HG03108 (cell line): ENCODE results near the gene JPH4.

ENCODE experiments used
- ATAC-seq: cut with Tn5 transposase; IDR thresholded peaks from one replicate; pipeline ENCODE4 v1.9.1; 2021; ENCODE audit warnings: moderate library complexity; ENCODE audit not compliant: unreplicated experiment

JPH4 gene

DNA sequence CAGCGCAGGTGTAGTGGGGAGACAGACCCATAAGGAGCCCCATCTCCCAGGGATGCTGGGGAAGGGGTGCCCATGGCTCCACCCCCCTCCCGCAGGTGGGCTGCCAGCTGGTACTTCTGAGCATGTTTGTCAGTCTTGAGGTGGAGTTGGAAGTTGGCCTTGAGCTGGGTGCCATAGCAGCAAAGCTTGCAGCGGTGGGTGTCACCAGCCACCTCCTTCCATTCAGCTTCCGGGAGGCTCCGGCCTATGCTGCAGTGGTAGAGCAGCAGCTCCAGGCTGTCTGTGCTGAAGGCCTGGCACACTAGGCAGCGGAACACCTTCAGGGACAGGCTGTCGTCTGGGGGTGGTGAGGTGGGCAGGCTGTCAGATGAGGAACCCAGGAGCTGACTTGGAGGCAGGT, 45.9 kb downstream of the JPH4 start:
- ATAC-seq, result no peak

DNA sequence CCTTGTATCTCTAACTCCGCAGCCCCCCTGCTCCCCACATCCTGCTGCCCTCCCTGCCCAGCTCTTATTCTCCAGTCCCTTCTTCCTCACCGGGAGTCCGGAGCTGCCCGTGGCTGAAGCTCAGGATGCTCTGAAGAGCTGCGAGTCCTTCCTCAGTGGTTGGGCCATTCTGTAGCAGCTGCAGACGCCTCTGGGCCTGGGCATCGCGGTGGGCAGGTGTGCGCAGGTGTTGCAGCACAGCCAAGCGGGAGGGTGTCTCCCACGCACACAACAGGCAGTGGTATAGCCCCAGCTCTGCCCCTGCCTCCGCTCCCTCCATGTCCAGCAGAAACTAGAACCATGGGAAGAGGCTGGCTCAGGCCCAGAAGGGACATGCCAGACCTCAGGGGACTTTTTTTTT, 47.2 kb downstream of the JPH4 start:
- no peak for ATAC-seq

GRCh38 chr14:23530375-23531055, 48.1 kb downstream of the JPH4 start:
- no peak for ATAC-seq

DNA sequence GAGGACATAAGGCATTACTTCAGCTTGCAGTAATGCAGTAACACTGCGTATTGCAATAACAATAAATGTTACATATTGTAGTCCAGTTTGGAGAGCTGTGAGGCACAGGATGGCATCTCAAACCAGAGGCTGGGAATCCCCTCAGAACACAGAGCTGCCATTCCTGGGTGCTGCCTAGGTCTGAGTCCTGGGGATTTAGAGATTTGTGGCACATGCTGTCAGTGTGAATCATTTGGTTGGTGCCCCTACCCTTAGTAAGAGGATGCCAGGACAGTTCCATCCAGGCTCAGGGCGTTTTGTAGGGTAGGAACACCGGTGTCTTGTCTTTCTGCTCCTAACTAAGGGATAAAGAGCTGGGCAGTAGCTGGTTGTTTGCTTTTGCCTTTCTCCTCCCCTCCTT, 49.6 kb downstream of the JPH4 start:
- no peak for ATAC-seq

DNA sequence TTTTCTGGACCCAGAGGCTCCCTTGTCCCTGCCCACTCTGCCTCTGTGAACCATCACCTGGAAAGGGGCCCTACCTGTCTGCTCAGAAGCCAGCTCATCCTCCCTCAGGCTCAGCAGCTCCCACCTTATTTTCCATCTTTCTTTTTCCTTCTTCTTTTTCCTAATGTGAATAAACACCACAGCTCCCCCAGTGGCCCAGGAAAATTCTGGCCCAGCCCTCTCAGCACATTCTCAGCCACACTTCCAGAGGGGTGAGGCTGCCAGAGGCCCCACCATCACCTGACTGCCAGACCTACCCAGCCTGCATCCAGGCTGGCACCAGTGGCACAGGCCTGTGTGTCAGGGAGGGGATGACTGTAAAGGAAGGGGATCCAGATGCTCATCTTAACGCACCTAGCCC, 50.0 kb downstream of the JPH4 start:
- ATAC-seq, result no peak

DNA sequence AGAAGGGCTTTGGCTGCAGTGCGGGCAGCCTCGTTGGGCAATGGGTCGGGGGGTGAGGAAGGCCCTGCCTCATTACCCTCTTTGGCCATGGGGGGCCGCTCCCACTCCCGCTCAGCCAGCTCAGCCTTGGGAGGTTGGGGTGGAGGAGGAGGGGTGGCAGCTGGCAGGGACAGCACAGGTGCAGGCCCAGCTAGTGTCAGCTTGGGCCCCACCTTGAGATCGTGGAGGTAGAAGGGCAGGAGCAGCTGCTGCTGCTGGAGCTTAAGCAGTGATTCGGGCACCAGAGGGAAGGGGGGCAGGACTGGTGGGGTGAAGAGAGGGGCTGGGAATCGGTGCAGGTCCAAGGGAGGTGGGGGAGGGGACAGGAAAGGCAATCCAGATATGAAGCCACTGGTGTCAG, 53.0 kb downstream of the JPH4 start:
- no peak for ATAC-seq

DNA sequence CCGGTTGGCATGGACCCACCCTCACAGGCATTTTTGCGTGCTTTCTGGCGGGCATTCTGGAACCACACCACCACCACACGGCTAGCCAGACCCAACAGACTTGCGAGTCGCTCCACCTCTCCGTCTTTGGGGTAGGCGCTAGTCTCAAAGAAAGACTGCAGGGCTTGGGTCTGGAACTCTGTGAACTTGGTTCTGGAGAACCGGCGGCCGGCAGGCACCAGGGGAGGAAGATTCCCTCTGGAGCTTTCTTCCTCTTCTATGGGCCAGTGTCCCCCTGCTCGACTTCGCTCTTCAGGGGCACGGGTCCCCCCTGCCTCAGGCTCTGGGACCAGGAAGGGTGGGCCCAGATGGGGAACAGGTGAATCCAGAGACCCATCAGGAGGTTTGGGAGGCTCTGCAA, 53.6 kb downstream of the JPH4 start:
- ATAC-seq, result no peak

GRCh38 chr14:23523229-23524016, 55.2 kb downstream of the JPH4 start:
- ATAC-seq, result no peak

DNA sequence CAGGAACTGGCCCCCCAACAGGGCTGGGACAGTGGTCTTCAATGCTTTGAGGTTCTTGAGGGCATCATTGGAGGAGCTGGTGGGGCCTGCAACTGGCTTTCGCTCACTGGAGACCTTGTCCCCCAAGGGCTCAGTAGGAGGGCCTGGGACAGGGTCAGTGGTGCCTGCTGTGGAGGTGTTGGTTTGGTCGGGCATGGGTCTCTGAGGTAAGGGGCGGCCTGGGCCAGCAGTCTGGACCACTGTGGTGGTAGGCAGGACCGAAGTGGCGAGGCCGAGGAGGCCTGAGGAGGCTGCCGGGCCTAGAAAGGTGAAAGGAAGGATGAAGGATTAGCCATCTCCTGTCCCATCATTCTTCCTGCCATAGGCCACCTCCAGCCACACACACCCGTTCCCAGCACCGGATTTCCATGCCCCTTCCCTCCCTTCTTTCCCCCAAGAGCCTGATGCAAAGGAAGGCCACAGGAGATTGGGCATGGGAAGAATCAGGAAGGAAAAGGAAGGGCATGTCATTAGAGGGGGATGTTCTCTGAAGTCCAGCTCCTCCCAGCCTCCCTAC, 55.9 kb downstream of the JPH4 start:
- ATAC-seq, result no peak

DNA sequence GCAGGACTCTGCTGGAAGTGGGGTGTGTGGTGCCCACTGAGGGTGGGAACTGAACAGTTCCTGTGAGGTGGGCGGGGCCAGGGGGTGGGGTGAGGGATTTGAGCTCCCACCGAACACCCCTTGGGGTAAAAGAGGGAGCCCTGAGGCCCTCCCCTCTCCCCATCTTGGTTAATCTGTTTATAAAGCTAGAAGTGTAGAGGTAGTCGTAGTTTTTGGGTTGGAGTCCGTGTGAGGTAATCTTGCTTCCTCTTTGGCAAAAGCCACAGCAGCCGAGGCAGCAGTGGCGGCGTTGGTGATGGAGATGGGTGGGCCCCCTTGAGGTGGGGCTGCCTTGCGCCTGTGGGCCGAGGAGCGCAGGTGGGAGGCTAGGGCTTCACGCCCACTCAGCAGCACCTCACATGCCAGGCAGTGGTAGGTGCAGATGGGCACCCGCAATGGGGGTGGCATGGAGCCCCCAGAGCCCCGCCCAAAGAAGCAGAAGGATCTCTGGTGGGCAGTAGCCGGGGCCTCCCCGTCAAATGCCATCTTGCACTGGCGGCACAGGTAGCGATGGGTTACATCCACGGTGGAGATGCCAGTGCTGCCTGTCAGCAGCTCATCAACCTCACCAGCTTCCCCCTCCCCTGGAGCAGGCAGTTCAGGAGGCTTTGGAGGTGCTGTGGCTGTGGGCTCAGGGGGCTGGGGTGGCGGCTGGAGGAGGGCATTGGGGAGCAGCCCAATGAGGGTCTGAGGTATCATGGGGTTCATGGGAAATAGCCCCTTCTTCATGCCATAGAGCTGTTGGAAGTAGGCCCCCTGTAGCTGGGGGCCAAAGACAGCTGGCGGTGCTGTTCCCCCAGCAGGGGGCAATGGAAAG, 56.6 kb downstream of the JPH4 start:
- no peak for ATAC-seq

DNA sequence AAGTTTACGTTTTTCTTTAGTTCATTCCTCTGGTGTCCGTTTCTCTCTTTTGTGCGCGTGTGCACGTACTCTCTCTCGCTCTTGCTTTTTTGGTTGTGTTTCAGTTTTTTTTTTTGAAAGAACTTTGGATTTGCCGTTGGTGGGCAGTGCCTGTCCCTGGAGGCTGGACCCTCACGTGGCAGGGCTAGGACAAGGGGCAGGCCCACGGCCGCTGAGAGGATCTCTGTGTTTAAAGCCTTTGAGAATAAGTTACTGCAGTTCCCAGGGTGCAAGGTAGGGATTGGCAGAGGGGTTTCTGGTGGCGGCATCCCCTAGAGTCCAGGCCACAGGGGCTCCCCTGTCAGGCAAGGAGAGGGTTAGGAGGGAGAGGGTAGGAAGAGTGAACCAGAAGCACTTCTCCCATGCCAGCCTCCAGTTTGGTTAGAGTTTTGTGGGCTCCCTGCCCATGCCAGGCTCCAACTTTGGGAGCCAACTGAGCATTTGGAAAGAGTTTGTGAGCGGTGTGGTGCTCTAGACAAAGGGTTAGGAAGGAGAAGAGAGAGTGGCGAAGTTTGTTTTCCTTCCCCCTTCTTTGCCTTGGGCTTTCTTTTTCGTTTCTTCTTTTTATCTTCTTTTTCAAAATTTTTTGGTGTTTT, 57.6 kb downstream of the JPH4 start:
- ATAC-seq, result no peak

GRCh38 chr14:23518709-23519108, 59.9 kb downstream of the JPH4 start:
- no peak for ATAC-seq
